ENCODE measurements around the gene KPNA4. TPM values are rescaled to one million over a fixed set of nuclear protein-coding genes. Genes with fewer than 3 reads are reported as not detected.
"Not testable (repeated sequence)": the region's sequence is repeated elsewhere in the genome, so short reads cannot be mapped to it uniquely, and the experiment has no call there.

KPNA4 gene
- polyA plus RNA-seq, 1 donor: 25.9 TPM

DNA sequence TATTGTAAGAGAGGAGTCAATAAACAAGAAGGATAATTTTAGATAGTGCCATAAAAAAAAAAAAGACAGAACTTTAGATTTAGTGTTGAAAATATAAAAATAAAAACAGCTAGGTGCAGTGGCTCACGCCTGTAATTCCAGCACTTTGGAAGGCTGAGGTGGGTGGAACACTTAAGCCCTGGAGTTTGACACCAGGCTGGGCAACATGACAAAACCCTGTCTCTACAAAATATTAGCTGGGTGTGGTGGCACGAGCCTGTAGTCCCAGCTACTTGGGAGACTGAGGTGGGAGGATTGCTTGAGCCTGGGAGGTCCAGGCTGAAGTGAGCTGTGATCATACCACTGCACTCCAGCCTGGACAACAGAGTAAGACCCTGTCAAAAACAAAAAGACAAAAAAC, 49.0 kb downstream of the KPNA4 start:
- not testable (repeated sequence) for DNase-seq; H3K4me1 ChIP-seq (ENCODE audit: control insufficient read depth, insufficient read depth, low read length); H3K4me3 ChIP-seq (ENCODE audit: low read length); H3K27me3 ChIP-seq (ENCODE audit: control insufficient read depth, insufficient read depth, low read length); H3K27ac ChIP-seq (ENCODE audit: low read length); H3K9me3 ChIP-seq (ENCODE audit: control insufficient read depth, low read depth, low read length)
- WGBS (ENCODE audit: insufficient coverage, low lambda C conversion rate): no CpG with 5 or more reads among the region's 2 CpGs
- peaks cover 48% of the 10 kb centered on the region for H3K36me3 ChIP-seq (ENCODE audit: control insufficient read depth, insufficient read depth, low read length)

DNA sequence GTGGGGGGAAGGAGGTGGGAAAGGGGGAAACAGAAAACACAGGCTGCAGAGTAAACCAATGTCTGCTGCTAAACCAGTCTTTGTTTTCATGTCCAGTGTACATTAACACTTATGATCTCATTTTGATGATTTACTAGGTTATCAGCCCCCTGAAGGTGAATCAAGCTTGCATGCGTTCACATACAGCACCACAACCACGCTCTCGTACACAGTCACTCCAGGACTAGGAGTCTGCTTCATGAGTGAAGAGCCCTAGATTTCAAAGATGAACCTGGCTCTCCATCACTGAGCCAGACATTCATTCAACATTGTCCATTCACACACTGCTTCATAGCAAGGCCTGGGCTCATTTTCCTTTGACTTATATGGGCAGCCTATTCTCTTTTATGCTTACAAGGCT, 64.0 kb downstream of the KPNA4 start:
- no CpG with 5 or more reads among the region's 3 CpGs for WGBS (ENCODE audit: insufficient coverage, low lambda C conversion rate)
- no peak for DNase-seq
- Histone ChIP-seq H3K9me3 (ENCODE audit: control insufficient read depth, low read depth, low read length) (no peaks in the 10 kb centered on the region), H3K27ac (ENCODE audit: low read length) (no peak overlapping the region), H3K4me3 (ENCODE audit: low read length) (no peak overlapping the region), H3K36me3 (ENCODE audit: control insufficient read depth, insufficient read depth, low read length) (peaks cover 23% of the 10 kb centered on the region), H3K27me3 (ENCODE audit: control insufficient read depth, insufficient read depth, low read length) (no peaks in the 10 kb centered on the region), H3K4me1 (ENCODE audit: control insufficient read depth, insufficient read depth, low read length) (no peaks in the 10 kb centered on the region)

DNA sequence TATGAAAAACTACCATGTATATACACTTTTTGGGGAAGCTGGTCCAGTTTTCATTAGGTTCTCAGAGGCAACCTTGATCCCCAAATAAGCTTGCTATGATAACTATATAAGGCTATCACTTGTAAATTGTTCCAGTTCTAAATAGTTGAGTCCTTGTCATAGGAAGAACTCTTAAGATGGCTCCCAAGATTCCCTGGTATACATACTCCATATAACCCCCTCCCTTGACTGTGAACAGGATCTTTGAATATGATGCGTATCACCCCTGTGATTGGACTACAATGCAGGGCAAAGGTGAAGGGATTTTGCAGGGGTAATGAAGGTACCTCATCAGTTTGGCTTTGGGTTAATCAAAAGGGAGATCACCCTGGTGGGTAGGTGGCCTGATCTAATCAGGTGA, 67.2 kb downstream of the KPNA4 start:
- peaks cover 18% of the 10 kb centered on the region for H3K36me3 ChIP-seq (ENCODE audit: control insufficient read depth, insufficient read depth, low read length)
- WGBS (ENCODE audit: insufficient coverage, low lambda C conversion rate): no CpG with 5 or more reads among the region's 1 CpG

DNA sequence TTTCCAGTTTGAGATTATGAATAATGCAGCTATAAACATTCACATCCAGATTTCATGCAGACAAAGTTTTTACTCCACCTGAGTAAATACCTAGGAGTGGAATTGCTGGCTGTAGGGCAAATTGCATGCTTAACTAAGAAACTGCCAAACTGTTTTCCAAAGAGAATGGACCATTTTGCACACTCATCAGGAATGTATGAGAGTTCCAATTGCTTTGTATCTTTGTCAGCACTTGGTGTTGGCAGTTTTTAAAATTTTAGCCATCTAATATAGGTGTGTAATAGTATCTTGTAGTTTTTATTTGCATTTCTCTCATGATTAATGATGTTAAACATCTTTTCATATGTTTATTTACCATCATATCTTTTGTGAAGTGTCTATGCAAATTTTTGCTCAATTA, 75.2 kb downstream of the KPNA4 start:
- no peaks in the 10 kb centered on the region for H3K9me3 ChIP-seq (ENCODE audit: control insufficient read depth, low read depth, low read length)
- DNase-seq: no peak
- H3K36me3 ChIP-seq (ENCODE audit: control insufficient read depth, insufficient read depth, low read length): no peaks in the 10 kb centered on the region
- no peak overlapping the region for H3K4me3 ChIP-seq (ENCODE audit: low read length)
- peaks cover 2% of the 10 kb centered on the region for H3K4me1 ChIP-seq (ENCODE audit: control insufficient read depth, insufficient read depth, low read length)
- H3K27ac ChIP-seq (ENCODE audit: low read length): no peak overlapping the region
- H3K27me3 ChIP-seq (ENCODE audit: control insufficient read depth, insufficient read depth, low read length): no peaks in the 10 kb centered on the region

More for the DNA sequence above, 67.2 kb downstream of the KPNA4 start:
- Histone ChIP-seq H3K27me3 (ENCODE audit: control insufficient read depth, insufficient read depth, low read length) (no peaks in the 10 kb centered on the region), H3K27ac (ENCODE audit: low read length) (no peak overlapping the region), H3K4me3 (ENCODE audit: low read length) (no peak overlapping the region), H3K4me1 (ENCODE audit: control insufficient read depth, insufficient read depth, low read length) (no peaks in the 10 kb centered on the region), H3K9me3 (ENCODE audit: control insufficient read depth, low read depth, low read length) (no peaks in the 10 kb centered on the region)
- DNase-seq: no peak

DNA sequence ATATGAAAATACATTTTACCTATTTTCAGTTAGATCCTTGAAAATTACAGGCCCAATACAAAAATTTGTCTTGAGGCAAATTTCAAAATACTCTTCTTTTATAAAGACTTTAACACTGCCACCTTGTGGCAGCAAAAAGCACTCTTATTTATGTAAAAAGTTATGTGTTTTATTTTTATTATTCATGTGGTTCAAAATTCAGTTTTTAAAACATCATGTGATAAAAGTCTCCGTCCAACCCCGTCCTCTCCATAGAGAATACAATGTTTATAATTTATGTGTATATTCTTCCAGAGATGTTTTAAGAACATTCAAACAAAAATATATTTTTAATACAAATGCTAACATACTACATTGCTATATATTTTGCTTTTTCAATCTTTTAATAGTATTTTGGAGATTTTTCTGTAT, 78.9 kb downstream of the KPNA4 start:
- Histone ChIP-seq H3K27me3 (ENCODE audit: control insufficient read depth, insufficient read depth, low read length) (no peaks in the 10 kb centered on the region), H3K4me3 (ENCODE audit: low read length) (no peak overlapping the region), H3K36me3 (ENCODE audit: control insufficient read depth, insufficient read depth, low read length) (no peaks in the 10 kb centered on the region), H3K27ac (ENCODE audit: low read length) (no peak overlapping the region), H3K9me3 (ENCODE audit: control insufficient read depth, low read depth, low read length) (no peaks in the 10 kb centered on the region), H3K4me1 (ENCODE audit: control insufficient read depth, insufficient read depth, low read length) (peaks cover 2% of the 10 kb centered on the region)
- no peak for DNase-seq
- WGBS (ENCODE audit: insufficient coverage, low lambda C conversion rate): 0% methylated on average over 2 of the region's 2 CpGs

DNA sequence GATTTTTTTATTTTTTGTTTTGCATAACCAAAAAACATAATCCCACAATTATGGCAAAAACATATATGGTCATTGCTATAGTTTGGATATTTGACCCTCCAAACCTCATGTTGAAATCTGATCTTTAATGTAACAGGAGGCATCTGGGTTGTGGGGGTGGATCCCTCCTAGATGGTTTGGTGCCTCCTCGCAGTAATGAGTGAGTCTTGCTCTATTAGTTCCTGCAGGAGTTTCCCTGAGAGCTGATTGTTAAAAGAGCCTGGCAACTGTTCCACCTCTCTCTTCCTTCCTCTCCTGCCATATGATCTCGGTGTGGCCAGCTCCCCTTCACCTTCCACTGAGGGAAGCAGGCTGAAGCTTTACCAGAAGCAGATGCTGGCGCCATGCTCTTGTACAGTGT, 82.6 kb downstream of the KPNA4 start:
- Histone ChIP-seq H3K4me3 (ENCODE audit: low read length) (no peak overlapping the region), H3K4me1 (ENCODE audit: control insufficient read depth, insufficient read depth, low read length) (peaks cover 2% of the 10 kb centered on the region), H3K9me3 (ENCODE audit: control insufficient read depth, low read depth, low read length) (no peaks in the 10 kb centered on the region), H3K27me3 (ENCODE audit: control insufficient read depth, insufficient read depth, low read length) (no peaks in the 10 kb centered on the region), H3K27ac (ENCODE audit: low read length) (no peak overlapping the region), H3K36me3 (ENCODE audit: control insufficient read depth, insufficient read depth, low read length) (no peaks in the 10 kb centered on the region)
- DNase-seq: no peak
- no CpG with 5 or more reads among the region's 3 CpGs for WGBS (ENCODE audit: insufficient coverage, low lambda C conversion rate)

DNA sequence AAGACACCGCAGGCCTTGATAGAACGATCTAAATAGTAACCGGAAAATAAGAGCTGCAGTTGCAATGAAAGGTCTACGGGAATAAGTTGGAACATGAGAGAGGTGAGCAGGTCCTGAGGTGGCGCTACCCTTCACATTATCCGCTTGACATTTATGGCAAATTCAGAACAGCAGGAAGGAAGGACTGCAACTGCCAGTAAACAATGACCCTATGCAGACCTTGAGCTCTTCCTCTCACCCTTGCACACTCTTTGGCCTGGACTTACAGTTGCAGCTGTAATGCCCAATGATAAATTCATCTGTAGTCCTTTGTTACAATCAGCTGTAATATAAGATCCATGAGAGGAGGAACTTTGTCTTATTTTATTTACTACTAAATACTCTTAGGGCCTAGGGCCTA, 83.5 kb downstream of the KPNA4 start:
- DNase-seq: no peak
- H3K4me1 ChIP-seq (ENCODE audit: control insufficient read depth, insufficient read depth, low read length): peaks cover 2% of the 10 kb centered on the region
- H3K27me3 ChIP-seq (ENCODE audit: control insufficient read depth, insufficient read depth, low read length): no peaks in the 10 kb centered on the region
- H3K27ac ChIP-seq (ENCODE audit: low read length): no peak overlapping the region
- 83% methylated on average over 1 of the region's 6 CpGs for WGBS (ENCODE audit: insufficient coverage, low lambda C conversion rate)
- no peaks in the 10 kb centered on the region for H3K36me3 ChIP-seq (ENCODE audit: control insufficient read depth, insufficient read depth, low read length)
- H3K4me3 ChIP-seq (ENCODE audit: low read length): no peak overlapping the region
- no peaks in the 10 kb centered on the region for H3K9me3 ChIP-seq (ENCODE audit: control insufficient read depth, low read depth, low read length)

DNA sequence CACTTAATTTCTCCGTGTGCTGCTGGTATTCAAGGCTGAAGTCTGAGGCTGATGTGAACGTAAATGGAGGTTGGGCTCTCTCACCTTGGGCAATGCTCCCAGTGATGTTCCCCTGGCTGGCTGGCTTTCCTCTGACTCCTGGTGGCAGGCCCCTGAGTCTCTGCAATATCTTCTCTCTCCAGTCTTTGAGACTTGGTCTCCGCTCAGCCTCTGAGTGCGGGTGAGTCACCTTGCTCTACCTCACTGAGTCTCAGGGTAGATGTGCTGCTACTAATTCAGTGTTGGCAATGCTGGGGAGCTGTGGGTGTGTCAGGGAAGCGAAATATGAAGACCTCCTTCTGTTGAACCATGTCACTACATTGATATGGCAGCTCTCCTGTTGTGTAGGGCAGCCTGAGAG, 84.4 kb downstream of the KPNA4 start:
- no peak overlapping the region for H3K4me3 ChIP-seq (ENCODE audit: low read length)
- no peaks in the 10 kb centered on the region for H3K4me1 ChIP-seq (ENCODE audit: control insufficient read depth, insufficient read depth, low read length)
- no peak overlapping the region for H3K27ac ChIP-seq (ENCODE audit: low read length)
- no peaks in the 10 kb centered on the region for H3K36me3 ChIP-seq (ENCODE audit: control insufficient read depth, insufficient read depth, low read length)
- no CpG with 5 or more reads among the region's 5 CpGs for WGBS (ENCODE audit: insufficient coverage, low lambda C conversion rate)
- no peaks in the 10 kb centered on the region for H3K9me3 ChIP-seq (ENCODE audit: control insufficient read depth, low read depth, low read length)
- no peak for DNase-seq
- H3K27me3 ChIP-seq (ENCODE audit: control insufficient read depth, insufficient read depth, low read length): no peaks in the 10 kb centered on the region

DNA sequence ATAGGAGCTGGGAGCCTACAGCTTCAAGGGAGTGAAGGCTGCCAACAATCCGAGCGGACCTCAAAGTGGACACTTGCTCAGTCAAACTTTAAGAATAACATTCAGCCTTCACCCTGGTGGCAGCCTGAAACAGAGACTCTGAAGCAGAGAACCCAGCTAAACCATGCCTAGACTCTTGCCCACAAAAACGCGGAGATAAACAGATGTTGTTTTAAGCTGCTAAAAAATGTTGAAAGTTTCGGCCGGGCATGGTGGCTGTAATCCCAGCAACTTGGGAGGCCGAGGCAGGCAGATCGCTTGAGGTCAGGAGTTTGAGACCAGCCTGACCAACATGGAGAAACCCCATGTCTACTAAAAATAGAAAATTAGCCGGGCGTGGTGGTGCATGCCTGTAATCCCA, 86.0 kb downstream of the KPNA4 start:
- no peaks in the 10 kb centered on the region for H3K27me3 ChIP-seq (ENCODE audit: control insufficient read depth, insufficient read depth, low read length)
- H3K36me3 ChIP-seq (ENCODE audit: control insufficient read depth, insufficient read depth, low read length): no peaks in the 10 kb centered on the region
- H3K27ac ChIP-seq (ENCODE audit: low read length): no peak overlapping the region
- DNase-seq: no peak
- H3K4me1 ChIP-seq (ENCODE audit: control insufficient read depth, insufficient read depth, low read length): no peaks in the 10 kb centered on the region
- no CpG with 5 or more reads among the region's 10 CpGs for WGBS (ENCODE audit: insufficient coverage, low lambda C conversion rate)
- H3K4me3 ChIP-seq (ENCODE audit: low read length): no peak overlapping the region
- no peaks in the 10 kb centered on the region for H3K9me3 ChIP-seq (ENCODE audit: control insufficient read depth, low read depth, low read length)

DNA sequence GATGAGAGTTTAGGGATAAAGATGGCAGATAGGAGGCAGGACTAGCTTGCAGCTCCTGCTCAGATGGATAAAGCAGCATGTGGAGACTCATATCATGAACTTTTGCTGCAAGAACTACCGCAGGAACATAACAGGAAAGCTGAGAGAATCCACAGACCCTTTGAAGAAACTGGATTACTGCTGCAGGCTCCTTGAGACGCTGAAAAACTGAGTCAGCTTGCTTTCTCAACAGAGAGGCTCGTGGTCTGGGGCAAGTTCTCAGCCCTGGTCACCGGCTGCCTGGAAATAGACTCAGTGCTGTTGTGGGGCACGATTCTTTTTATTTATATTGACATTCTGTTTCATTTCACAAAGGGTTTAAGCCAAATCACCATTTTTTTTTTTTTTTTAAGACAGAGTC, 87.0 kb downstream of the KPNA4 start:
- Histone ChIP-seq H3K27me3 (ENCODE audit: control insufficient read depth, insufficient read depth, low read length) (peaks cover 2% of the 10 kb centered on the region), H3K27ac (ENCODE audit: low read length) (no peak overlapping the region), H3K4me1 (ENCODE audit: control insufficient read depth, insufficient read depth, low read length) (no peaks in the 10 kb centered on the region), H3K4me3 (ENCODE audit: low read length) (no peak overlapping the region), H3K9me3 (ENCODE audit: control insufficient read depth, low read depth, low read length) (no peaks in the 10 kb centered on the region), H3K36me3 (ENCODE audit: control insufficient read depth, insufficient read depth, low read length) (no peaks in the 10 kb centered on the region)
- WGBS (ENCODE audit: insufficient coverage, low lambda C conversion rate): 100% methylated on average over 2 of the region's 5 CpGs
- DNase-seq: no peak

DNA sequence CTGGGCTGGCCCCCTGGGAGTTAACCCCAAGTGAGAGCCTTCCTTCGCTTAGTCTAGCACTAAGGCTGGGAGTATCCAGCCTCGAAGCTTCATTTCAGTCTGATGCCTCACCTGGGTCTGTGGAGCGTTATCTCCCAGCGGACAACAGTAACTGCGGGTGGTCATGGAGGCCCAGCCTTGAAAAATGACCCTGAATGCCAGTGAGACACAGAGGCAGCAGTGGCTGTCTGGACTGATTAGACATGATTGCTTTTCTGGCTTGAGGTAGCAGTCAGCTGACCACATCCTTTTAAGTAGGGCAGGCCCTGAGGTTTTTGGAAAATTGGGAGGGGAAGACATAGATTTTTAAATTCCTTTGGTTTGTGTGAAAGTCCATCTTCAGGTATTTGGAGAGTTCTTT, 87.6 kb downstream of the KPNA4 start:
- no CpG with 5 or more reads among the region's 5 CpGs for WGBS (ENCODE audit: insufficient coverage, low lambda C conversion rate)
- no peaks in the 10 kb centered on the region for H3K9me3 ChIP-seq (ENCODE audit: control insufficient read depth, low read depth, low read length)
- H3K27ac ChIP-seq (ENCODE audit: low read length): no peak overlapping the region
- H3K4me1 ChIP-seq (ENCODE audit: control insufficient read depth, insufficient read depth, low read length): no peaks in the 10 kb centered on the region
- H3K36me3 ChIP-seq (ENCODE audit: control insufficient read depth, insufficient read depth, low read length): no peaks in the 10 kb centered on the region
- DNase-seq: no peak
- H3K27me3 ChIP-seq (ENCODE audit: control insufficient read depth, insufficient read depth, low read length): peaks cover 5% of the 10 kb centered on the region
- H3K4me3 ChIP-seq (ENCODE audit: low read length): no peak overlapping the region

Data from large intestine (tissue), 3 donors.